ENCODE data around the gene PCBP3. TPM values are rescaled to one million over a fixed set of nuclear protein-coding genes. Genes with fewer than 3 reads are reported as not detected.

Gene PCBP3
- total RNA-seq, 4 donors from 2014 or later: 0.77 to 8.6 (median 3.2) TPM; not detected in 1

DNA sequence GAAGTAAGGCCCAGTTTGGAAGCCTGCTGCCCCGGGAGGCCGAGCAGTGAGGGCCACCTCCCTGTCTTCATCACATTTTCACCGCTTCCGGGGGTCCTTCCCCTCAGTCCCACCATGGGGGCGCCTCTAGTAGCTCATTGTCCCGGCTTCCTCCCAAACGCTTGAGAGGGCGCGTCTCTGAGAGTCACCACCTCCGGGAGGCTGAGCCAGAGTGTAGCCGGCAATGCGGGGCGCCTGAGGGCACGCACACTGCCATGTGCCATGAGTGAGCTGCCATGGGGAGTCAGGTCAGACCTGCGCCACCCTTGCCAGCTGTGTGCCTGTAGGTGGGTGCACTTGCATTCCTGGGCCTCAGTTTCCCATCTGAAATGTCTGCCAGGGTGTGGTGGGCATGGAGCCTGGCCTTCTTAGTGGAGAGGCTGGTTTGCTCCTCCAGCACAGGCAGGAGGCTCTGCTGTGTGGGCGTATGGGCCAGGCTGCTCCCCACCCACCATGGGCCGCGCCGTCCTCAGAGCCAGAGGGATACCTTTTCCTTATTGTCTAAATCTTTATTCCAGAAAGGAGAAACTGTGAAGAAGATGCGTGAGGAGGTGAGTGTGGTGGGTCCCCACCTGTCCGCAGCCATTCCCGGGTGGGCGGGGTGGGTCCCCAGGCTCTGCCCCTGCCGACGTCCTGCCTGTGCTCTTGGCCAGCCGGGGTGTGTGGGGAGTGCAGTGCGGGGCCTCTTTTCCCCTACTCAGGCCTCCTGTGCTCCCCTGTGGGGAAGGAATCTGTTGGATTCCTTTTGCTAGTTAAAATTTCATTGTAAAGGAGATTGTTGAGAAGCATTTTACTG is 256.7 kb downstream of the PCBP3 start:
- Histone ChIP-seq H3K9me3 (no peaks in the 10 kb centered on the region), H3K27ac (no peak overlapping the region), H3K36me3 (no peaks in the 10 kb centered on the region), H3K27me3 (no peaks in the 10 kb centered on the region), H3K4me3 (no peak overlapping the region), H3K4me1 (no peaks in the 10 kb centered on the region)
- TF ChIP-seq, protein P1, sequence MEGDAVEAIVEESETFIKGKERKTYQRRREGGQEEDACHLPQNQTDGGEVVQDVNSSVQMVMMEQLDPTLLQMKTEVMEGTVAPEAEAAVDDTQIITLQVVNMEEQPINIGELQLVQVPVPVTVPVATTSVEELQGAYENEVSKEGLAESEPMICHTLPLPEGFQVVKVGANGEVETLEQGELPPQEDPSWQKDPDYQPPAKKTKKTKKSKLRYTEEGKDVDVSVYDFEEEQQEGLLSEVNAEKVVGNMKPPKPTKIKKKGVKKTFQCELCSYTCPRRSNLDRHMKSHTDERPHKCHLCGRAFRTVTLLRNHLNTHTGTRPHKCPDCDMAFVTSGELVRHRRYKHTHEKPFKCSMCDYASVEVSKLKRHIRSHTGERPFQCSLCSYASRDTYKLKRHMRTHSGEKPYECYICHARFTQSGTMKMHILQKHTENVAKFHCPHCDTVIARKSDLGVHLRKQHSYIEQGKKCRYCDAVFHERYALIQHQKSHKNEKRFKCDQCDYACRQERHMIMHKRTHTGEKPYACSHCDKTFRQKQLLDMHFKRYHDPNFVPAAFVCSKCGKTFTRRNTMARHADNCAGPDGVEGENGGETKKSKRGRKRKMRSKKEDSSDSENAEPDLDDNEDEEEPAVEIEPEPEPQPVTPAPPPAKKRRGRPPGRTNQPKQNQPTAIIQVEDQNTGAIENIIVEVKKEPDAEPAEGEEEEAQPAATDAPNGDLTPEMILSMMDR (IDR thresholded peaks at IDR 0.05): no peak
- no peak for TF ChIP-seq POLR2A (IDR thresholded peaks at IDR 0.05)
- intact Hi-C loops (cut with DNase I; ENCODE audit: low total_unique reads): no loop called here
- DNase-seq: no peak

DNA sequence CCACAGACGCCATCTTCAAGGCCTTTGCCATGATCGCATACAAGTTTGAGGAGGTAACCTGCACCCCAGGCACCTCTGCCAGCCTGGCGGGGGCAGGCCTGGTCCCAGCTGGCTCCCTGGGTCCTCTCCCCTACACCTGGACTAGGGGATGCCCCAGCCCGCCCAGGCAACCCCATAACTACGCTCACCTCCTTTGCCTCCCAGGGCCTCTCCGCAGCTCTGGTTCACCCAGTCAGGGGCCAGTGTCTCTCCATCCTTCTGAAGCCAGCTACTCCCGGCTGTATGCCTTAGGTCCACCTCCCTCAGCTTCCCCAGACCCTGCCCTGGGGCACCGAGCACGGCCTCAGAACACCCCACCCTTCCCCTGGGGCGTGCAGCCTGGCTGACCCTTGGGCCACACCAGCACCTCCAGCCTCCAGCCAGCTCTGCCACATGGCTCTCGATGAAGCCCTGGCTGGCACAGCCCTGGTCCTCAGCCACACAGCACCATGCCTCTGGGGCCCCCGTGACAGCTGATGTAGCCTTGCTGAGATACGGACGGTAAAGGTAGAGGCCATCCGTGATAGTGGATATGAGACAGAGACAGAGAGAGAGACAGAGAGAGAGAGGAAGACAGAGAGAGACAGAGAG is 257.7 kb downstream of the PCBP3 start:
- intact Hi-C loops (cut with DNase I; ENCODE audit: low total_unique reads): no loop called here
- TF ChIP-seq POLR2A (IDR thresholded peaks at IDR 0.05): no peak
- TF ChIP-seq, protein P1 (IDR thresholded peaks at IDR 0.05): no peak
- Histone ChIP-seq H3K9me3 (no peaks in the 10 kb centered on the region), H3K4me3 (no peak overlapping the region), H3K36me3 (no peaks in the 10 kb centered on the region), H3K4me1 (no peaks in the 10 kb centered on the region), H3K27me3 (no peaks in the 10 kb centered on the region), H3K27ac (no peak overlapping the region)
- DNase-seq: no peak

DNA sequence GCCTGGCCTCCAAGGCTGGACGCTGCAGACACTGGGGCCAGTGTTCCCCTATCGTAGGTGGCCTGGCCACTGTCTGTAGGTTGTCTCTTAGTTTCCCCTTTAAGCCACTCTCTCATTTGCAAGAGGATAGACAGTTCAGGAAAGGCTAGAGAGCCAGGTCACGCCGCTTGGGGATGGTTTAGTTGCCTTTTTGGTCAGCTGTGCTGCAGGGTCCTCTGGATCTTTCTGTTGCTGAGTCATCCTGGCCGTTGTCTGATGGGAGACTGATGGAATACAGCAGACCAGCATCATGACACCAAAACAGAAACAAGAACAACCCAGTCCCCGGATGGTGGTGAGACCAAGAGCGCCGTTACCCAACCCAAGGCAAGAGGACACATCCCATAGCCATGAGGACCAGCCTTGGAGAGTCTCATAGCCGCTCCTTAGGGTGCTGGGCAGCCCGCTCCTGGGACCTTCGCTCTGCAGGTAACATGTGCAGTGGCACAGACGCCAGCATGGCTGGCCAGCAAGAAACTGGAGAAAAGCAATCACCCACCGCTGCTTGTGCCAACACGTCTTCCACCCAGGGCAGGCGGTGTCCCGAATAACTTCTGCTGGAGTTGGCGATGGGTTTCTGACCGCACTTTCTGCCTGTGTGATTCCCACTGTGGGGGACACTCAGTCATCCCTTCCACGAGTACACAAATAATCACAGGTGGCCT is 258.9 kb downstream of the PCBP3 start:
- Histone ChIP-seq H3K27me3 (no peaks in the 10 kb centered on the region), H3K9me3 (no peaks in the 10 kb centered on the region), H3K4me3 (no peak overlapping the region), H3K36me3 (no peaks in the 10 kb centered on the region), H3K4me1 (no peaks in the 10 kb centered on the region), H3K27ac (no peak overlapping the region)
- no peak for DNase-seq
- intact Hi-C loops (cut with DNase I; ENCODE audit: low total_unique reads): no loop called here
- no peak for TF ChIP-seq POLR2A (IDR thresholded peaks at IDR 0.05)
- TF ChIP-seq, protein P1 (IDR thresholded peaks at IDR 0.05): no peak

DNA sequence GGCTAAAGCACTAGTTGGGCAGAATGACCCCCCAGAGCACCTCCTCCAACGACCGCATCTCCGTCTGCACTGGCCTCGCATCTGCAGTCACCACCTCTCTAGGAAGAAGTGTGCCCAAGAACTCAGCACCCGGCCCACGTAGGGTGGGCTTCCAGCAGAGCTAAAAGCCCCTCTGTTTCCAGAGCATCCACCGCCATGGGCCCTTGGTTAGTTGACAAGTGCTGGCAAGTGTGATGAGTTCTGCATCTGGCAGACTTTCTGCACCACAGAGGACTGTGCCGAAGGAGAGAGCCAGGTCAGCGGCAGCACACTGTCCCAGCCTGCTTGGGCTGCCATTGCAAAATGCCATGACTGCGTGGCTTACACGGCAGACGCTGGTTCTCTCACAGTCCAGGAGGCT is 261.7 kb downstream of the PCBP3 start:
- Histone ChIP-seq H3K9me3 (no peaks in the 10 kb centered on the region), H3K27me3 (no peaks in the 10 kb centered on the region), H3K4me3 (no peak overlapping the region), H3K4me1 (no peaks in the 10 kb centered on the region), H3K27ac (no peak overlapping the region), H3K36me3 (no peaks in the 10 kb centered on the region)
- DNase-seq: no peak
- intact Hi-C loops (cut with DNase I; ENCODE audit: low total_unique reads): no loop called here
- no peak for TF ChIP-seq POLR2A (IDR thresholded peaks at IDR 0.05)
- TF ChIP-seq, protein P1 (IDR thresholded peaks at IDR 0.05): no peak
